ENCODE measurements around the gene NFKBIA. TPM values are rescaled to one million over a fixed set of nuclear protein-coding genes. Genes with fewer than 3 reads are reported as not detected.

NFKBIA gene
- total RNA-seq, 1 donor from 2014 or later = 30.3 TPM

DNA sequence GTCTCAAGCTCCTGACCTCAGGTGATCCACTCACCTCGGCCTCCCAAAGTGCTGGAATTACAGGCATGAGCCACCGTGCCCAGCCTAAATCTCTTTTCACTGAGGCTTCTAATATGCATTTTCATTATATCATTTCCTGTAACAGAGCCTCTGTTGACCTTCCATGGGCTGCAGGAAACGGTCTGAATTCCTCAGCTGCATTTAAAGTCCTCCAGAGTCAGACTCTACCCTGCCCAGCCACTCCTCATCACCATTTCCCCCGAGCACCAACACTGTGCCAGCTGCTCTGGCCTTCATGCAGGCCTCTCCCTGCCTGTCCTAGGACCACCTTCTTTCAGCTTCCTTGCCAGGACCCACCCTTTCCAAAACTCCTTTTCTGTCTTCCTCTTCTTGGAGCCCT is 9.8 kb upstream of the NFKBIA start:
- H3K9me3 Mint-ChIP-seq = no peaks in the 10 kb centered on the region
- no peaks in the 10 kb centered on the region for H3K27me3 Mint-ChIP-seq (ENCODE audit: low read depth)
- H3K36me3 Mint-ChIP-seq (ENCODE audit: low read depth) = no peaks in the 10 kb centered on the region
- no peak for DNase-seq (ENCODE audit: low read depth, low spot score)
- H3K4me1 Mint-ChIP-seq = peaks cover 20% of the 10 kb centered on the region
- no peak overlapping the region for H3K4me3 Mint-ChIP-seq
- H3K27ac Mint-ChIP-seq (ENCODE audit: unreplicated experiment) = peak overlapping the region; percentile 32
- TF ChIP-seq, protein P1, sequence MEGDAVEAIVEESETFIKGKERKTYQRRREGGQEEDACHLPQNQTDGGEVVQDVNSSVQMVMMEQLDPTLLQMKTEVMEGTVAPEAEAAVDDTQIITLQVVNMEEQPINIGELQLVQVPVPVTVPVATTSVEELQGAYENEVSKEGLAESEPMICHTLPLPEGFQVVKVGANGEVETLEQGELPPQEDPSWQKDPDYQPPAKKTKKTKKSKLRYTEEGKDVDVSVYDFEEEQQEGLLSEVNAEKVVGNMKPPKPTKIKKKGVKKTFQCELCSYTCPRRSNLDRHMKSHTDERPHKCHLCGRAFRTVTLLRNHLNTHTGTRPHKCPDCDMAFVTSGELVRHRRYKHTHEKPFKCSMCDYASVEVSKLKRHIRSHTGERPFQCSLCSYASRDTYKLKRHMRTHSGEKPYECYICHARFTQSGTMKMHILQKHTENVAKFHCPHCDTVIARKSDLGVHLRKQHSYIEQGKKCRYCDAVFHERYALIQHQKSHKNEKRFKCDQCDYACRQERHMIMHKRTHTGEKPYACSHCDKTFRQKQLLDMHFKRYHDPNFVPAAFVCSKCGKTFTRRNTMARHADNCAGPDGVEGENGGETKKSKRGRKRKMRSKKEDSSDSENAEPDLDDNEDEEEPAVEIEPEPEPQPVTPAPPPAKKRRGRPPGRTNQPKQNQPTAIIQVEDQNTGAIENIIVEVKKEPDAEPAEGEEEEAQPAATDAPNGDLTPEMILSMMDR (conservative IDR thresholded peaks at IDR 0.05) = no peak

DNA sequence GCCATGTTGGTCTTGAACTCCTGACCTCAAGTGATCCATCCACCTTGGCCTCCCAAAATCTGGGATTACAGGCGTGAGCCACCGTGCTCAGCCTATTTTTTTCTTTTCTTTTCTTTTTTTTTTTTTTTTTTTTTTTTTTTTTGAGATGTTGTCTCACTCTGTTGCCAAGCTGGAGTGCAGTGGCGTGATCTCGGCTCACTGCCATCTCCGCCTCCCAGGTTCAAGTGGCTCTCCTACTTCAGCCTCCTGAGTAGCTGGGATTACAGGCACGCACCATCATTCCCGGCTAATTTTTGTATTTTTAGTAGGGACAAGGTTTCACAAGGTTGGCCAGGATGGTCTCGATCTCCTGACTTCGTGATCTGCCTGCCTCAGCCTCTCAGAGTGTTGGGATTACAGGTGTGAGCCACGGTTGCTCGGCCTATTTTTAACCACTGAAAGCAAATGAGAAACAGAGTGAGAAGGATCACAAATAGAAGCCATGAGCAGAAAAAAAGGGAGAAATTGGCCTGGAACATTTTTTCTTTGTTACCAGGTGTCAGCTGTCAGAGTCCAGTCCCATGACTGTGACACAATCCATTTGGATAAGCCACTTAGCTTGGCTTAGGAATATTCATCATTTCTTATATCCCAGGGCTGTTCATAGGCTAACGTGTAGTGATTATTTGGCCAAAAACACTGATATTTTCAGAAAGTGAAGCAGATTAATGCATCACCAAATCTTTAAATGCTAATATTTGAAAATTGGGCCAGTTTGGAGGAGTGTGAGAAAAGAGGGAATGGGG is 7.9 kb upstream of the NFKBIA start:
- no peak for DNase-seq (ENCODE audit: low read depth, low spot score)
- Mint-ChIP-seq H3K4me3 (no peak overlapping the region), H3K27ac (ENCODE audit: unreplicated experiment) (no peak overlapping the region)

DNA sequence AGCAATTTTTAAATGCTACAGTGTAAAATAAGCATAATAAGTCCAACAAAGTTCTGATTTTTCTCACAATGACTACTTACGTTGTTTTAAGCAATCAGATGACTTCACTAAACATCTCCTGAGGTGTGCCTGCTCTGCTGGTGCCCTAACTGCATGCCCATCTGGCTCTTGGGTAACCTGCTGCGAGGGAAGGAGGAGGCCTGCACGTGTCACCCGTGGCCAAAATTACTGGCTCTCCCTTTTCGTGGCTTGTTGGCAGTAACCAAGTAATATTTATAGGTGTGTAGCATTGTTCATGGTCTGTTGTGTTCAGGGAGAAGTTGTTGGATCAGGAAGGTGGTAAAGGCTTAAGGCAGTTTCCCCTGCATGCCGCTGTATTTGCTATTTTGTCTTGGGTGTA is 6.3 kb upstream of the NFKBIA start:
- Mint-ChIP-seq H3K9me3 (no peaks in the 10 kb centered on the region), H3K4me3 (peak overlapping the region; percentile 5), H3K4me1 (peaks cover 18% of the 10 kb centered on the region), H3K36me3 (ENCODE audit: low read depth) (no peaks in the 10 kb centered on the region), H3K27ac (ENCODE audit: unreplicated experiment) (no peak overlapping the region), H3K27me3 (ENCODE audit: low read depth) (no peaks in the 10 kb centered on the region)
- TF ChIP-seq, protein P1 (conservative IDR thresholded peaks at IDR 0.05) = no peak
- no peak for DNase-seq (ENCODE audit: low read depth, low spot score)

More for the DNA sequence above, 7.9 kb upstream of the NFKBIA start:
- TF ChIP-seq, protein P1 (conservative IDR thresholded peaks at IDR 0.05) = no peak
- Mint-ChIP-seq H3K9me3 (no peaks in the 10 kb centered on the region), H3K27me3 (ENCODE audit: low read depth) (no peaks in the 10 kb centered on the region), H3K4me1 (peaks cover 20% of the 10 kb centered on the region), H3K36me3 (ENCODE audit: low read depth) (no peaks in the 10 kb centered on the region)

- H3K27me3 Mint-ChIP-seq (ENCODE audit: low read depth) = no peaks in the 10 kb centered on the region
- H3K27ac Mint-ChIP-seq (ENCODE audit: unreplicated experiment) = no peak overlapping the region
- peaks cover 23% of the 10 kb centered on the region for H3K4me1 Mint-ChIP-seq
- TF ChIP-seq, protein P1 (conservative IDR thresholded peaks at IDR 0.05) = no peak
- no peak overlapping the region for H3K4me3 Mint-ChIP-seq
- no peak for DNase-seq (ENCODE audit: low read depth, low spot score)
- no peaks in the 10 kb centered on the region for H3K9me3 Mint-ChIP-seq
- H3K36me3 Mint-ChIP-seq (ENCODE audit: low read depth) = no peaks in the 10 kb centered on the region
These were observed 5.0 kb upstream of the NFKBIA start for GRCh38 chr14:35409595-35409994.

GRCh38 chr14:35408026-35408425 is 3.5 kb upstream of the NFKBIA start:
- Mint-ChIP-seq H3K4me1 (peaks cover 22% of the 10 kb centered on the region), H3K27ac (ENCODE audit: unreplicated experiment) (no peak overlapping the region), H3K9me3 (no peaks in the 10 kb centered on the region), H3K27me3 (ENCODE audit: low read depth) (no peaks in the 10 kb centered on the region), H3K4me3 (no peak overlapping the region), H3K36me3 (ENCODE audit: low read depth) (no peaks in the 10 kb centered on the region)
- DNase-seq (ENCODE audit: low read depth, low spot score) = no peak
- TF ChIP-seq, protein P1 (conservative IDR thresholded peaks at IDR 0.05) = no peak
